ENCODE measurements around the gene ABCB8. TPM values are rescaled to one million over a fixed set of nuclear protein-coding genes. Genes with fewer than 3 reads are reported as not detected.

Gene ABCB8
- total and polyA plus RNA-seq, 2 of the 4 experiments (the other 2 are of a cell fraction) = 16.3 to 26.8 TPM

GRCh38 chr7:151035902-151036301, 7.7 kb downstream of the ABCB8 start:
- Histone ChIP-seq H3K4me3 (ENCODE audit: insufficient read depth, low read depth, low read length) (no peak overlapping the region), H2AFZ (replicated peaks; ENCODE audit: low read length, poor library complexity) (no peak overlapping the region), H3K23ac (ENCODE audit: low read depth, low read length) (no peak overlapping the region), H3K18ac (ENCODE audit: low read depth, low read length) (no peak overlapping the region), H3K14ac (replicated peaks; ENCODE audit: low read depth, low read length) (no peak overlapping the region), H3K79me1 (ENCODE audit: low read depth in 1 of 2, low read length in 2 of 2) (peaks cover 0 to 22% of the 10 kb centered on the region in 2 experiments; a peak in 1 of 4 replicates), H2AK5ac (ENCODE audit: low read depth, low read length) (no peak overlapping the region), H2BK20ac (ENCODE audit: low read depth, low read length) (no peak overlapping the region), H3K56ac (ENCODE audit: extremely low read depth, insufficient read depth, low read length) (no peak overlapping the region), H2BK15ac (ENCODE audit: low read depth, low read length) (no peak overlapping the region), H3K9me1 (ENCODE audit: insufficient read depth, low read length) (peaks cover 18% of the 10 kb centered on the region), H4K8ac (ENCODE audit: low read depth in 2 of 2, low read length in 2 of 2) (no peak overlapping the region), H2BK5ac (ENCODE audit: low read depth, low read length, poor library complexity, severe bottlenecking) (no peak overlapping the region), H3K4me2 (ENCODE audit: low read depth, low read length) (no peak overlapping the region), H3K9me3 (ENCODE audit: control insufficient read depth, insufficient read depth, low read length) (no peaks in the 10 kb centered on the region), H2AK9ac (replicated peaks; ENCODE audit: low read depth, low read length, poor library complexity) (no peak overlapping the region), H3K36me3 (ENCODE audit: control insufficient read depth, insufficient read depth, low read length) (peaks cover 30% of the 10 kb centered on the region), H2BK120ac (ENCODE audit: low read depth, low read length) (no peak overlapping the region), H3K27ac (ENCODE audit: insufficient read depth, low read length) (no peak overlapping the region), H3K27me3 (ENCODE audit: control insufficient read depth, insufficient read depth, low read length) (no peaks in the 10 kb centered on the region), H3K4me1 (ENCODE audit: control insufficient read depth, insufficient read depth, low read length) (peaks cover 17% of the 10 kb centered on the region), H4K91ac (ENCODE audit: insufficient read depth, low read depth, low read length) (no peak overlapping the region), H3K4ac (ENCODE audit: low read depth, low read length) (no peak overlapping the region), H3K9ac (ENCODE audit: low read depth, low read length) (no peak overlapping the region), H4K20me1 (ENCODE audit: insufficient read depth, low read length) (peaks cover 8% of the 10 kb centered on the region), H4K5ac (ENCODE audit: low read depth, low read length) (no peak overlapping the region)
- CTCF ChIA-PET = no interaction called here
- 89% methylated on average over 8 of the region's 17 CpGs; no CpG with 5 or more reads in 1 of the 2 experiments for WGBS, 2 experiments (ENCODE audit: extremely low coverage in 2 of 2, insufficient read length in 1 of 2)
- dilution Hi-C loops (cut with HindIII; ENCODE audit: low sequenced_read_pairs, unreplicated experiment) (no loop called here), intact Hi-C loops (cut with micrococcal nuclease) (no loop called here), in situ Hi-C loops (cut with MboI; ENCODE audit: low sequenced_read_pairs) (no loop called here)
- ATAC-seq (ENCODE audit: low read depth) (no peak), DNase-seq (no peak)
- no peak for TF ChIP-seq RCOR1 (IDR thresholded peaks at IDR 0.05; ENCODE audit: insufficient replicate concordance, low read length)
- no peak for TF ChIP-seq SMC3 (IDR thresholded peaks at IDR 0.05; ENCODE audit: low read depth, low read length)
- no peak for TF ChIP-seq CEBPB (IDR thresholded peaks at IDR 0.05; ENCODE audit: low read depth, low read length)
- TF ChIP-seq ELK1 (IDR thresholded peaks at IDR 0.05; ENCODE audit: borderline replicate concordance, low read depth, low read length) = no peak
- no peak for TF ChIP-seq RAD21 (IDR thresholded peaks at IDR 0.05; ENCODE audit: low read length)
- TF ChIP-seq BHLHE40 (IDR thresholded peaks at IDR 0.05; ENCODE audit: low read depth, low read length) = no peak
- no peak for TF ChIP-seq MXI1 (IDR thresholded peaks at IDR 0.05; ENCODE audit: borderline replicate concordance, low read depth, low read length)
- no peak for TF ChIP-seq POLR2A (IDR thresholded peaks at IDR 0.05; ENCODE audit: low read depth, low read length)
- TF ChIP-seq CTCF (conservative IDR thresholded peaks at IDR 0.05; ENCODE audit: low read depth, low read length) = no peak
- no peak for TF ChIP-seq NFE2L2 (IDR thresholded peaks at IDR 0.05; ENCODE audit: low read depth, low read length)
- no peak for TF ChIP-seq CHD1 (IDR thresholded peaks at IDR 0.05; ENCODE audit: low read depth, low read length)
- TF ChIP-seq USF2 (IDR thresholded peaks at IDR 0.05; ENCODE audit: low read depth, low read length) = no peak
- POLR2A ChIA-PET (ENCODE audit: unreplicated experiment) = no interaction called here
- no TSS peak for BruUV-seq (replicated peaks)
